Stimulated activated CD8-positive, alpha-beta memory T cell treated with anti-CD3 and anti-CD28 coated beads, Interleukin-15, amount 100 ng/mL, for 1 hour (primary cell): ENCODE data around the gene SLFN12L.
"Not testable (repeated sequence)": the region's sequence is repeated elsewhere in the genome, so short reads cannot be mapped to it uniquely, and the experiment has no call there.

Experiments used
- DNase-seq: peaks from one replicate; pipeline ENCODE4 v3.0.0-alpha.2; 2020; ENCODE audit warnings: low read depth

The SLFN12L gene

DNA sequence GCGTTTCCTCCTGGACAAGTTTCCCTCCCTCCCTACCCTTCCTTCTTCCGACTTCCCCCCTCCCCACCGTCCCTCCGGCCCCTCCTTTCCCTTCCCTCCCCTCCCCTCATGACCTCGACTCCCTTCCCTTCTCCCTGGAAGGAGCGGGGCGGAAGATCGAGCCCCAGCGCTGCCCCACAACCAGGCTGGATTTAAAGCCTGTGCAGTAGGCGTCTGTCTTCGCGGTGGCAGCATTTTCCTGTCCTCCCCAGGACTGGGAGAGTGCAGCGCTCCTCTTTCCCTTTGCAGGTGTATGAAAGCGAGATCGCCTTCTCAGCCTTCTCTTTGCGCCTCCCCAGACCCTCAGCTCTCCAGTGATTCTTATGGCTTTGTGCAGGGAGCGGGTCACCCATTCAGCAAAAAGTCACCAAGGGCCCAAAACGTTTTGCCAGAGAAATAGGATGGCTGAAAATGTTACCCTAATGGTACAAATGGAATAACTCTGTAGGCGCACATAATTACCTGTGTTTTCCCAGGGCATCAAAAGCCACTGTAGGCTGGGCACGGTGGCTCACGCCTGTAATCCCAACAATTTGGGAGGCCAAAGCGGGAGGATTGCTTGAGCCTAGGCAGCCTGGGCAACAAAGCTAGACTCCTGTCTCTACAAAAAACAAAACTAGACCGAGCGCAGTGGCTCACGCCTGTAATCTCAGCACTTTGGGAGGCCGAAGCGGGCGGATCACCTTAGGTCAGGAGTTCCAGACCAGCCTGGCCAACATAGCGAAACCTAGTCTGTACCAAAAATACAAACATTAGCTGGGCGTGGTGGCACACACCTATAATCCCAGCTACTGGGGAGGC, 40.8 kb downstream of the SLFN12L start:
- no peak for DNase-seq

DNA sequence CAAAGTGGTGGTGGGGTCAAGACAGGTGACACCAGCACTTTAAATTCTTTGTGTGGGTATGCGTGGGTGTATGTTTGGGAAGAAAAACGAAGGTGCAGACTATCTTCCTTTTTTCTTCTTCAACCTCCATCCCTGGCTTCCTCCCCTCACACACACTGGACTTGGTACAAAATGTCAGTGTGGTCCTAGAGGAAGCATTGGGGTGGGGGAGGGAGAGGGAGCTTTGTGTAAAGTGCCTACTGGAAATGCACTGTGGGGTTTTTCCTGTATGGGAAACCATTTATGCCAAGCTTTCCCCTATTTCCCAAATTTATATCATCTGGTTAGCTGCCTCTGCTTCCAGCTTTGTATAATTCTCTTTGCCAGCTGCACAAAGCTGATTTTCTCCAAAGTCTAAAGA, 44.4 kb downstream of the SLFN12L start:
- no peak for DNase-seq

DNA sequence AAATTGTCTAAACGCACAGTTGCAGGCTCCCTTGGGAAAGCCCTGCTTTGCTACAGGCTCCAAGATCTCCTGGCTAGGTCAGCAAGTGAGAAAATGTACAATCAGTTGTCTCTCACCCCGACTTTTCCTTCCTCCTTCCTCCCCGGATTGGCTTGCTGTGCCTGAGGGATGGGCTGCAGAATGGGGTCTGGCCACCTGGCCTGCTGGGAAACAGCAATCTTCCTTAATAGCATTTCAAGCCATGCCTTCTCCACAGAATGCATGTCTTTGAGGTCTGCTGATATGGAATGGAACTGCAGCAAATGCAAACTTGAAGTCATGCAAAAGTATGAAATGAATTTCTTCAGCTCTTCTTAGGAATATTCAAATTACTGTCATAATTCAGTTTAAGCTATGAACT, 46.1 kb downstream of the SLFN12L start:
- DNase-seq: no peak

DNA sequence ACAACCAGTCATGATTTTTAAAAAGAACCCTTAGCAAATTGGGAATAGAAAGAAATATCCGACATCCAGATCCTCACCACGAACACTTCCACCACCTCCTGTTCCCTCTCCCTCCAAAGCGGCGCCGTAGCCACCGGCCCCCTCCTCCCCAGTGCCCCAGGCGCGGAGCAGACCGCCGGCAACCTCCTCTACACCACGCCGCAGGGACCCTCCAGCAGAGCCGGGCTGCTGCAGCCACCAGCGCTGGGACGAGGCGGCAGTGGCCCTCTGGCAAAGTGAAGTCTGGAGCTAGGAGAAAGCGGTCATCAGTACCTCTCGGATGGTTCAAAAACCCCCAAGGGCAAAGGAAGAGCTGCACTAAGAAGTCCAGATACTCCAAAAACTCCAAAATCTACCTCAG, 47.5 kb downstream of the SLFN12L start:
- DNase-seq: no peak

DNA sequence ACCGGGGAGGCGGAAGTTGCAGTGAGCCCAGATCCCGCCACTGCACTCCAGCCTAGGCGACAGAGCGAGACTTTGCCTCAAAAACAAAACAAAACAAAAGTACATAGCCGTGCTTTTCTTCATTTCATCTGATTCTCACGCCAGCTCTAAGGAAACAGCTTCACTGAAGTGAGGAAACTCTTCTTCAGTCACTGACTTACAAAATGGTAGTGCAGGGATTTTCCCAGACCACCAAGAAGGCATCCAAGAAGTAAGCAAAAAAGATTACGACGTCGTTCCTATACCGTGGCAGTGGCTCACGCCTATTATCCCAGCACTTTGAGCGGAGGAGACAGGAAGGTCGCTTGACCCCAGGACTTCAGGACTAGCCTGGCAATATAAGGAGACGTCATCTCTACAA, 48.5 kb downstream of the SLFN12L start:
- DNase-seq: no peak

DNA sequence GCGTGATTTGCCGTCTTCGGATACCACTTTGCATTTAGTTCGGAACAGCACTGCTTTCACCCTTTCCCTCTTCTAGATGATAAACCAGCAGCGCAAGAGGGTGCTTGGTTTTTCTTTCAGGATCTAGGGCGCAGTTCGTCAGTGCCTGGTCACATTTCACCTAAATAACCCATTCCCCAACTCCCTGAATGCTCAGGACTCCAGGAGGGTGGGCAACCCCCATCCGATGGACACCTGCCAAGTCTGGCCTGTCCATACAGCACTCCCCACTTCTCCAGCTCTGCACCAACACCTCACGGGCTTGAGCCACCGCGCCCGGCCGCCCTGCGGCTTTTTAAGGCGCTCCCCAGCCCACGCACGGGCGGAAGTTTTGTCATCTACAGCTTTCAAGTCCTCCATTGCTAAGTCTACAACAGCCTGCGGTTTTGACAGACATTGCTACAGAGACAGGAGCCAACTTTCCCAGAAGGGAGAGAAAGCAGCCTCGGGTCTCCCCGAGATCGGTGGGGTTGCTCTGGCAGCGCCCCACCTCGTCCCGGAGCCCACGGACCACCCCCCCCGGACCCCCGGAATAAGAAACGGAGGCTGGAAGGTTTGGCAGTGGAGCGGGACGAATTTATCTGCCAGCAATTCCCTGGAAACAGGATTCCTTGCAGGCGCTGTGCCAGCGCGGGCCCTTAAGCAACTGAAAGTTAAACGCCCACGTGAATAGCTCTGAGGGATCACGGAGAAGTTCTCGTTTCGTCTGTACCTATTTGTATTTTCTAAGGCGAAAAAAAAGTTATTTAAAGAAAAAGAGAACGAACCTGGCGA, 50.4 kb downstream of the SLFN12L start:
- DNase-seq: peak; percentile 44

DNA sequence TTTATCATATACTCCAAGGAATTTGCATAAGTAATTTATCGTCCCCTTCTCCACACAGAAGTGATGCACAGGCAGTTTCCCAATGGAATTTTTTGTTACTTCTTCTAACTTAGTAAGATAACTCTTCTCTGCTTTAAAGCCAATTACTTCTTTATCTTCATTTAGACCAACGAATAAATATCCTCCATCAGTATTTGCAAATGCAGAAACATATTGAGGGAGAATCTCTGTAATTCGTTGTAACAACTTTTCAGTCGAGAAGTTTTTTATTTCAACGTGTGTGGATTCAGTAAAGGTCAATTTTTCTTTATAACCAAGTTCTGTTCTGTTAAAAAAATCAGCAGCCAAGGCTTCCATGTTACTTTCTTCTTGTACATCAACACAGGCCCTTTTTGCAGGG, 58.2 kb downstream of the SLFN12L start:
- DNase-seq: no peak

DNA sequence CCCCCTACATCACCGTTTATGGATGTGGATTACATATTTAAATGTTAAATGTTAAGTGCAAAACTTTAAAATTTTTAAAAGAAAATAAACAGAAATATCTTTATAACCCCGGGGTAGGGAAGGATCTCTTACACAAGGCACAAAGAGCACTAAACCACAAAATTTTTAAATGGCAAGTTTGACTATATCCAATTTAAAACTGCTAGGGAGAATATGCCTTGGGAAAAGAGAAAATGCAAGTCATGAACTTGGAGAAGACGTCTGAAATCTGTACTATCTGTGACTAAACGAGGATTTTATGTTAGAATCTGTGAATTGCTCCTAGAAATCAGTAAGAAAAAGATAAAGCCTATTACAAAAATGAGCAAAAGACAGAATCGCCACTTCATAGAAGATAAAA, 60.2 kb downstream of the SLFN12L start:
- no peak for DNase-seq

DNA sequence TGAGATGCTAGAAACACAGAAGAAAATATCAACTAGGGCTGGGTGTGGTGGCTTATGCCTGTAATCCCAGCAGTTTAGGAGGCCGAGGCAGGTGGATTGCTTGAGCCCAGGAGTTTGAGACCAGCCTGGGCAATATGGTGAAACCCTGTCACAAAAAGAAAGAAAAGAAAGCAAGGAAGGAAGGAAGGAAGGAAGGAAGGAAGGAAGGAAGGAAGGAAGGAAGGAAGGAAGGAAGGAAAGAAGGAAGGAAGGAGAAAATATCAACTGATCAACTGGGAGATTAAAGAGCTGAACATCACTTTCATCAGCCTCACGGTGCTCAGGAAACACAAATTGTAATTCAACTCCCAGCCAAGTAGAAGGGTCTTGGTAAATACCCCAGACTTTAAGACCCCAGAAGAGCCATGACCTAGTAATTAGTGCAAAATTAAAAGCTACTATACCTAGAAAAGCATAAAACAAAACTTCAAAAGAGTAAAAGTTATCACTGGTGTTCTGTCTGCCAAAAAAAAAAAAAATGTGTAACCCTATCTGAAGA, 61.1 kb downstream of the SLFN12L start:
- DNase-seq: no peak

DNA sequence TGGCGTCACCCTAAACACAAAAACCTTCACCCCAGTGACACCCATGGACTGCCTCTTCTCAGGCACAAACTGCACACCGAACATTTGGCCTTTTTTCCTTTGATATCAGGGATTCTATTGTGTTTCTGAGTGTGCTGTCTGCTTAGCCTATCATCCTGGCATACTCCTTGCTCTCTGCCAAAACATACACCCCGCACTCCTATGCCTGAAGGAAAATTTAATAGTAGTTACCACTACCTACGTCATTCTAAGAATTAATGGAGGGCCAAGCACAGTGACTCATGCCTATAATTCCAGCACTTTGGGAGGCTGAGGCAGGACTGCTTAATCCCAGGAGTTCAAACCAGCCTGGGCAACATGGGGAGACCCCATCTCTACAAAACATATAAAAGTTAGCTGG, 69.0 kb downstream of the SLFN12L start:
- DNase-seq: no peak

DNA sequence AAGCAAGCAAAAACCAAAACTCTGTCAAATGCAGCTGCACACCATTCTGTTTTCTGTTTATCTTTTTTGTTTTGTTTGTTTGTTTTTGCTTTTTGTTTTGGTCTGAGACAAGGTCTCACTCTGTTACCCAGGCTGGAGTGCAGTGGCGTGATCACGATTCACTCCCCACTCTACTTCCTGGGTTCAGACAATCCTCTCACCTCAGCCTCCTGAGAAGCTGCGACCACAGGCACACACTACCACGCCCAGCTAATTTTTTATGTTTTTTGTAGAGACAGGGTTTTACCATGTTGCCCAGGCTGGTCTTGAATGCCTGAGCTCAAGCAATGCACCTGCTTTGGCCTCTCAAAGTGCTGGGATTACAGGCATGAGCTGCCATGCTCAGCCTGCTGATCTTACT, 69.7 kb downstream of the SLFN12L start:
- DNase-seq: no peak

DNA sequence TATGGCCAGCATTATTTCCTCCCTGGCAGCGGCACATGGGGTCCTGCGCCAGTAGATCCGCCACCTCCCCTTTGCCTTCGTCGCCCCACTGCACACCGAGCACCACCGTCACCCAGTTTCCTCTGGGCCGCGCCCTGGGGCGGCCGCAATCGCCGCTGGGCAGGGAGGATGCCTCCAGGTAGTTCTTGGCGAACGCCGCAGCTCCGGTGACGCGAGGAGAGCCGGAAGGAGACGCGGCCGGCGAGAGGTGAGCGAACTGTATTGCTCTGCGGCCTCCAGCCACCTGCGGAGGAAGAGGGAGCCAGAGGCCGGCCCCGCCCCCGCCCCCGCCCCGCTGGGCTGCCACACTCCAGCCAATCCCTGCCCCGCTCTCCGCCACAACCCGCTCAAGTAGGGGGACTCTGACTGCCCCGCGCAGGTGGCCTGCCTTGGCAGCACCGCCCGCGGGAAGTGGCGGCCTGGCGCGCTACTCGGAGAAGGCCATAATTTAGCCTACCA, 77.1 kb downstream of the SLFN12L start:
- DNase-seq: peak; percentile 8

DNA sequence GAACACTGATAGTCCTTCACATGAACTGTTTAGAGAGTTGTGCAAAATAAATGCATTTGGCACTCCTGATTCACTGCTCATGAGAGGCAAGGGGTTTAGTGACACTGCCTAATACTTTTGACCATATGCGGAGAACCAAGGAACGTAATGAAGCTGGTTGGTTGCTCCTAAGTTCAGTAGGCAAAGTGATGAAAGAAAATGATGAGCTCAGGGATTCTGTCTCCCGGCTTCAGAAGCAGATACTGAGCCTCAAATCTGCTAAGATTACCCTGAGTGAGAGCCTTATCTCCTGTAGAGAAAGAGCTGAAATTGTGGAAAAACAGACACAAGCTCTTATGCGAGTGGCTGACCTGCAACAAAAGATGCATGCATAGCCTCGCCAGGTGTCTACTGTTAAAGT, 83.4 kb downstream of the SLFN12L start:
- not testable (repeated sequence) for DNase-seq

DNA sequence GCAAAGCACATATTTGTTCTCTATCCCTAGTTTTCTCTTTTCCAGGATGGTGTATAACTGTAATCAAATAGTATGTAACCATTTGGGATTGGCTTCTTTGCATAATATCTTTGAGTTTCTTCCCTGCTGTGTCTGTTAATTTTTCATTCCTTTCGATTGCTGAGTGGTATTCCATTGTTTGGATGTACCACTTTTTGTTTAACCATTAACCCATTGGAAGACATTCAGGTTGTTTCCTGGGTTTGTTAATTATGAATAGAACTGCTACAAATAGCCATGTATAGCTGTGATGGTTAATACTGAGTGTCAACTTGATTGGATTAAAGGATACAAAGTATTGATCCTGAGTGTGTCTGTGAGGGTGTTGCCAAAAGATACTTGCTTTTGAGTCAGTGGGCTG, 84.3 kb downstream of the SLFN12L start:
- DNase-seq: no peak

DNA sequence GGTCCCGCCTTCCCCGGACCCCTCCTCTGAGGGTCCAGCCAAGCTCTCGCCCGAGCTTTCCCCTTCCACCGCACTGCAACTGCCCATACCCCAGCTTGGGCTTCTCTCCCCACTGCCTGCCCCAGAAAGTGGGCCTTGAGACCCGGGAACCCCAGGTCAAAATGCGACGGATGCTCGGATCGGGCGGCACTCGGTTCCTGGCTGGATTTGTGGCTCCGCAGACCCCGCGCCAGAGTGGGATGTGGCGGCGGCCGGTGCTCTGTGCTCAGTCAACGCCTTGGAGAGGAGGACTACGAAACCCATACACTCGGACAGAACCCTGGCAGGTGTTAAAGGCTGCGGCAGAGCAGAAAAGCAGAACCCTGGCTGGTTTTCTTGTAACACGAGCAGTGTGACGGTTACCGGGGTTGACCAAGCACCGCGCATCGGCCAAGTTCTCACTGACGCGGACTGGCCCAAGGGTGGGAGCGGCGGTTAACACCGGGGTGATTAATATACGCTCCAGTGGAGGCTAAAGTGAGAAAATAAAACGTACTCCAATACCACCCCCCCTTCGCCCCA, 88.0 kb downstream of the SLFN12L start:
- no peak for DNase-seq

DNA sequence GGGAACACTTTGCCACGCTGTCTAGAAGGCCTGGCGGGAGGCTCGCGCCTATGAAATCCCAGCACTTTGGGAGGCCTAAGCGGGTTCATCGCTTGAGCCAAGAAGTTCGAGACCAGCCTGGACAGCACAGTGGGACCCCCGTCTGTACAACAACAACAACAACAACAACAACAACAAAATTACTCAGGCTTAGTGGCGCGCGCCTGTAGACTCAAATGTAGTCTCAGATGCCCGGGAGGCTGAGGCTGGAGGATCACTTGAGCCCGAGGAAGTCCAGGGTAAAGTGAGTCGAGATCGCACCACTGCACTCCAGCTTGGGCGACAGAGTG, 88.6 kb downstream of the SLFN12L start:
- no peak for DNase-seq

DNA sequence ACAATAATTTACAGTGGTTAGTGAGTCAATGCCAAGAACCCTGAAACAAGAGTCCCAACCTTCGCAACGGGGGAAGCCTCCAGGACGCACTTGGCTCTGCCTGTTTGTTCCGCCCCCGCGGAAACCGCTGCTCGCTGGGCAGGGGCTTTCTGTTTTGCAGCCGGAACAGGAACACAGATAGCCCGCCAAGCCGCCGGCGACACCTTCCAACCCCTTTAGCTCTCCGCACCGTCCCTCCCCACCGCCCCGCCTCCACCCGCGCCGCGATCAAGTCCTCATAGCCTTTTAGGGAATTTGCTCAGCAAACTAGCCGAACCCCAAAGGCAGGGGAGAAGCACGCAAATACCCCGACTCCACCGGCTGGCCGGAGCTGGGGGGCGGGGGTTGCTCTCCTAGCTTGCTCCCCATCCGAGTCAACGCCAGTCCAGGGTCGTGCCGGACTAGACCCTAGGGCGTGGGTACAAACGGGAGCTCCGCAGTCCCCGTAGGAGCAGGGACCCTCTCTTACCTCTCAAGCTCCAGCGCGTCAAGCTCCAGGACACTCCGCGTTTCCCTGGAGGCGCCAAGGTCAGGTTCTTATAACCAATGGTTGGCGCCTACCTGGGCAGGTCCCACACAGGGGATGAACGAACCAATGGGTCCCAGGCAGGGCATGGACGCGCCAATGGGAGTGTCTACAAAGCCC, 89.1 kb downstream of the SLFN12L start, which contains the start of gene SLFN13:
SLFN13 (minus strand) TSS at position 553 of the 685 bp plus-strand sequence. CDS start 3,086 bp downstream, outside the sequence.
- peak; percentile 67 for DNase-seq

DNA sequence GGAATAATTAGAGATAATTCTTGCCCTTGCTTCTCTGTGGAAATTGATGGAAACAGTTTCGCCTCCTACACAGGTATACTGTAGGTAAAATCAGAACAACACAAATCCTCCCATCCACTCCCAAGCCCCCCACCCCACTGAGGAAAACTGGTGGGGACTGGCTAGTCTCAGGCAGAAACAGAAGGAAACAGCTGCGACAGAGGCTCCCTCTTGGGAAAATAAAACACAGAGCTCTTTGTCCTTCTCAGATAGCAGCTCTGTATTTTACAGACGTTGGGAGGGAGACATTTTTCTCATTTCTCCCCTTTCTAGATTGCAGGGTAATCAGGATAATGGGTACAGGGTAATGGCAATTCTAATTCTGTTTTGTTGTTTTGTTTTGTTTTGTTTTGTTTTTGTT, 90.0 kb downstream of the SLFN12L start:
- no peak for DNase-seq

DNA sequence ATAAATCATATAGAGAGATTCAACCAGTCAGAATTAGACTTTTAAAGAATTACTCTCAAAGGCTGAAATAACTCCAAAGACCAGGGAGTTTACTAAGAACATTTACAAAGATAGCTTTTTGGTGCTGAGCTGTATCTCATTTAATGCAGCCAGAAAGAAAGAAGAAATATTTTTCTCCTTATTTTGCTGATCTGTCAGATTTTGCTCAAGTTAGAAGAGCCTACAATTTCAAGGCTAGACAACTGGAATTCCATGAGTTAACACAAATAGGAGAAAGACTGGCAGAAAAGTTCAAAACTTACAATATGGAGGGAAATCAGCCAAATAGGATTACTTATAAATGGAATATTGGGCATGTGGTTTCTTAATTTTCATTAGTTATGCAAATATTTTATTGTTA, 99.0 kb downstream of the SLFN12L start:
- no peak for DNase-seq

DNA sequence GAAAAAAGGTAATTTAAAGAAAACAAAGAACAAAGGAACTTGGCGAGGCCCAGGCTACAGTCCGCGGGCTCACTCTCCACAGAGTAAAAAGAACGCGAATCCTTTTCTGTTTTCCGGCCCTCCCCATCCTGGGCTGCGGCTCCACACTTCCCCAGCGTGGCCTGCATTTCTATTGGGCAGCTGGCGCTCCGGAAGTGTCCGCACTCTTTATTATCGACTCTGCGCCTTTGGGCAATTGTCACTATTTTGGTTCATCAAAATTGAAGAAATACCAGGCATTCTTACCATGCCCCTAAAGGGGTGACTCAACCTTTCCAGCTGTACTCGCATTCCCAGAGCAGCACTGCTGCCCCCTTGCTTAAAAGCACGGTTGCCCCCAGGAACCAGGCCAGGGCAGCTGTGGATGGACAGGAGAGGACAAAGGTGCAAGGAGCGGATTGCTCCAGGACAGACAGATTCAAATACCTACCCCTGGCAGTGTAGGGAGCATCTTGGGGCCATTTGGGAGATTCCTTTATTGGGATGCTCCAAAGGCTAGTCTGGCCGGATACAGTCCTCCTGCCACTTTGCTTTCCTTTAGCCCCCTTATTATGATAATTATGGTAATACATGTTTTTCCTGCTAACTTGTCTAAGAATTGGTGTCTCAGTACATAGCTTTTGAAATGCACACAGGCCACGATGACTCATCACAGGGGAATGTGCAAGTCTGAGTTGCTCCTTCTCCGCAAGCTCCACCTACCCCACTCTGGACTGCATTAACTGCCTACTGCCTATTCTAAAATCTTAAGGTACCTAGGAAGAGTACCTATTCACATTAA, 104.2 kb downstream of the SLFN12L start:
- peak; percentile 45 for DNase-seq
